A549 (cell line): ENCODE results near the gene TNIP2. TPM values are rescaled to one million over a fixed set of nuclear protein-coding genes. Genes with fewer than 3 reads are reported as not detected.
"Not testable (repeated sequence)": the region's sequence is repeated elsewhere in the genome, so short reads cannot be mapped to it uniquely, and the experiment has no call there.

Experiments used
- ATAC-seq, 2 experiments: fragments of 200-7000 bp in 1 of 2; fragments of >200 bp in 1 of 2; cut with Nextera tagmentation in 1 of 2; cut with Tn5 transposase in 1 of 2; 3 replicates each; pipeline versions ENCODE4 v1.8.0 to v1.9.1; 2018 to 2020; ENCODE audit warnings: mild to moderate bottlenecking in 1 of 2, moderate library complexity in 1 of 2
- CTCF ChIA-PET: fragments of 300-600 bp; sonication (Branson Sonifier 250); formaldehyde crosslinking; extraction: SDS; loops from one replicate; lab custom pipeline; 2021; ENCODE audit warnings: antibody characterized with exemption, inconsistent platforms; lab: Yijun Ruan, JAX
- POLR2A ChIA-PET: fragments of 350-600 bp; formaldehyde crosslinking; extraction: SDS; loops from one replicate; lab custom pipeline; 2021; ENCODE audit warnings: antibody characterized with exemption, inconsistent platforms; lab: Yijun Ruan, JAX
- DNase-seq, 2 experiments: peaks; one replicate each; pipeline versions ENCODE4 v3.0.0 to v3.0.0-alpha.2; 2011 to 2016; ENCODE audit warnings: low read depth in 1 of 2, low spot score in 1 of 2
- FAIRE-seq: peaks from 2 replicates; lab custom pipeline; 2011; peaks lifted over from hg19 to GRCh38; lab: Jason Lieb, UNC
- H3K27ac ChIP-seq, 2 experiments: fragments of >200 bp; sonication (Bioruptor Twin); formaldehyde crosslinking; 3 replicates each; pipeline ENCODE4 v1.5.1; 2016 to 2017
- H3K4me1 ChIP-seq: fragments of >200 bp; sonication (Bioruptor Twin); formaldehyde crosslinking; 3 replicates; pipeline ENCODE4 v1.6.1; 2016
- H3K4me2 ChIP-seq: fragments of >200 bp; sonication (Bioruptor Twin); formaldehyde crosslinking; 3 replicates; pipeline ENCODE4 v1.6.1; 2016
- H3K4me3 ChIP-seq: fragments of >200 bp; sonication (Bioruptor Twin); formaldehyde crosslinking; 3 replicates; pipeline ENCODE4 v1.5.1; 2016
- H3K9me3 ChIP-seq: fragments of >200 bp; sonication (Bioruptor Twin); formaldehyde crosslinking; 3 replicates; pipeline ENCODE4 v1.6.1; 2016
- ATOH8 ChIP-seq: fragments of 250-450 bp; sonication (Bioruptor Pico); IDR thresholded peaks from 2 replicates; pipeline ENCODE4 v1.5.0; 2020; ENCODE audit warnings: low read depth, mild to moderate bottlenecking, moderate library complexity
- CBX8 ChIP-seq: fragments of 200-600 bp; sonication (generic); IDR thresholded peaks from 2 replicates; pipeline ENCODE4 v1.6.1; 2016
- EHF ChIP-seq: fragments of 250-450 bp; sonication (Bioruptor Pico); IDR thresholded peaks from 2 replicates; pipeline ENCODE4 v1.5.0; 2020; ENCODE audit warnings: mild to moderate bottlenecking
- EP300 ChIP-seq, 2 experiments: fragments of >200 bp; sonication (Bioruptor Twin); formaldehyde crosslinking; IDR thresholded peaks; 2 replicates in 1 of 2; 3 replicates in 1 of 2; pipeline ENCODE4 v1.6.1; 2016 to 2017
- FOSL2 ChIP-seq, 2 experiments: fragments of 450-650 bp in 1 of 2; fragments of >200 bp in 1 of 2; sonication (Bioruptor Twin) in 1 of 2; formaldehyde crosslinking; IDR thresholded peaks; 2 replicates each; pipeline versions ENCODE4 v1.5.0 to v1.6.1; 2016 to 2020; ENCODE audit warnings: mild to moderate bottlenecking in 1 of 2, moderate library complexity in 1 of 2
- HDAC2 ChIP-seq: fragments of 200-600 bp; sonication (generic); IDR thresholded peaks from 2 replicates; pipeline ENCODE4 v1.6.1; 2016
- HMGXB4 ChIP-seq: fragments of 250-450 bp; sonication (Bioruptor Pico); IDR thresholded peaks from 2 replicates; pipeline ENCODE4 v1.5.0; 2021; ENCODE audit warnings: mild to moderate bottlenecking, moderate library complexity, borderline replicate concordance
- HOXB13 ChIP-seq: fragments of 250-450 bp; sonication (Bioruptor Pico); IDR thresholded peaks from 2 replicates; pipeline ENCODE4 v1.5.0; 2020; ENCODE audit warnings: low read depth, mild to moderate bottlenecking, moderate library complexity
- HOXB5 ChIP-seq: fragments of 250-450 bp; sonication (Bioruptor Pico); IDR thresholded peaks from 2 replicates; pipeline ENCODE4 v1.5.0; 2020; ENCODE audit warnings: mild to moderate bottlenecking, moderate library complexity
- KDM1A ChIP-seq: fragments of 200-600 bp; sonication (generic); IDR thresholded peaks from 2 replicates; pipeline ENCODE4 v1.6.1; 2016; ENCODE audit warnings: low read depth, mild to moderate bottlenecking
- MAFK ChIP-seq: fragments of 450-650 bp; IDR thresholded peaks from 2 replicates; pipeline ENCODE4 v1.6.1; 2014; ENCODE audit not compliant: partially characterized antibody
- MAZ ChIP-seq: fragments of 150-350 bp; IDR thresholded peaks from 2 replicates; pipeline ENCODE4 v1.6.1; 2014; ENCODE audit warnings: antibody characterized with exemption, low read depth, low read length, borderline replicate concordance
- MYC ChIP-seq: IDR thresholded peaks from 2 replicates; pipeline ENCODE4 v1.6.1; 2012; ENCODE audit warnings: mild to moderate bottlenecking, inconsistent platforms, low read length, improper control_type of control experiment, borderline replicate concordance
- NFE2L2 ChIP-seq: fragments of 150-350 bp; conservative IDR thresholded peaks from 2 replicates; pipeline ENCODE4 v1.6.1; 2014; ENCODE audit warnings: low read length
- NPAS2 ChIP-seq: fragments of 250-450 bp; sonication (Bioruptor Pico); IDR thresholded peaks from 2 replicates; pipeline ENCODE4 v1.8.0; 2022; ENCODE audit warnings: mild to moderate bottlenecking, moderate library complexity, borderline replicate concordance
- RAD21 ChIP-seq, 2 experiments: fragments of >200 bp in 1 of 2; sonication (Bioruptor Twin) in 1 of 2; formaldehyde crosslinking in 1 of 2; IDR thresholded peaks in 1 of 2; conservative IDR thresholded peaks in 1 of 2; 2 replicates in 1 of 2; 3 replicates in 1 of 2; pipeline ENCODE4 v1.6.1; 2012 to 2018; ENCODE audit warnings: inconsistent platforms in 1 of 2
- RCOR1 ChIP-seq: fragments of 150-350 bp; IDR thresholded peaks from 2 replicates; pipeline ENCODE4 v1.6.1; 2014; ENCODE audit warnings: antibody characterized with exemption, low read length, low read depth
- RFX5 ChIP-seq: fragments of 450-650 bp; IDR thresholded peaks from 2 replicates; pipeline ENCODE4 v1.7.1; 2014; ENCODE audit warnings: antibody characterized with exemption, mild to moderate bottlenecking, moderate library complexity
- RNF2 ChIP-seq: fragments of 200-600 bp; sonication (generic); IDR thresholded peaks from 2 replicates; pipeline ENCODE4 v1.6.1; 2016; ENCODE audit warnings: low read depth, mild to moderate bottlenecking, antibody characterized with exemption, moderate library complexity, borderline replicate concordance
- SMC3 ChIP-seq: fragments of >200 bp; sonication (Bioruptor Twin); formaldehyde crosslinking; IDR thresholded peaks from 3 replicates; pipeline ENCODE4 v1.6.1; 2018; ENCODE audit warnings: inconsistent platforms
- ZNF302 ChIP-seq: fragments of 250-450 bp; sonication (Bioruptor Pico); IDR thresholded peaks from 2 replicates; pipeline ENCODE4 v1.9.0; 2021; ENCODE audit warnings: inconsistent platforms, mild to moderate bottlenecking, moderate library complexity
- WGBS: methylation state at CpG from one replicate; pipeline ENCODE4 v1.1.6; 2017; ENCODE audit errors: missing lambda C conversion rate; 5-methylcytosine and 5-hydroxymethylcytosine counted together
- polyA plus RNA-seq, 4 experiments: library from polyadenylated mRNA; depleted of rRNA in 3 of 4; stranded (reverse); fragments of >200 nt; fragmentation: RNase III in 1 of 4; extraction: RNeasy Plus Mini Kit Qiagen cat#74134 plus additional on column Dnase treatment in 1 of 4; gene quantifications; 2 replicates in 3 of 4; 3 replicates in 1 of 4; pipeline ENCODE4 v1.2.3, GENCODE V29; 2011 to 2017
- TF ChIP-seq, protein P1 (sequence below): fragments of 450-650 bp; IDR thresholded peaks from 2 replicates; pipeline ENCODE4 v1.6.1; 2014; ENCODE audit warnings: antibody characterized with exemption
- TF ChIP-seq, protein P2 (sequence below): IDR thresholded peaks from 2 replicates; pipeline ENCODE4 v1.6.1; 2012

Gene TNIP2
- polyA plus RNA-seq, 2 of the 4 experiments (the other 2 are of a cell fraction): 20.0 to 27.9 TPM

DNA sequence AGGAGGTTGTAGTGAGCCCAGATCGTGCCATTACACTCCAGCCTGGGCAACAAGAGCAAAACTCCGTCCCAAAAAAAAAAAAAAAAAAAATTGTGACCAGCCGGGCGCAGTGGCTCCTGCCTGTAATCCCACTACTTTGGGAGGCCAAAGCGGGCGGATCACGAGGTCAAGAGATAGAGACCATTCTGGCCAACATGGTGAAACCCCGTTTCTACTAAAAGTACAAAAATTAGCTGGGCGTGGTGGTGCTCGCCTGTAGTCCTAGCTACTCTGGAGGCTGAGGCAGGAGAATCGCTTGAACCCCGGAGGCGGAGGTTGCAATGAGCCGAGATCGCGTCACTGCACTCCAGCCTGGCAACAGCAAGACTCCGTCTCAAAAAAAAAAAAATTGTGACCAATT lies 29.3 kb downstream of the TNIP2 start:
- ChIA-PET CTCF (interaction anchor here (1.0 kb wide), 1 partner anchor 37 kb away, joined by 3 read pairs; no protein-coding TSS in a partner anchor), POLR2A (interaction anchor here (0.7 kb wide), 1 partner anchor 21 kb away, joined by 6 read pairs; no protein-coding TSS in a partner anchor)
- DNase-seq, H3K4me1 ChIP-seq, ATAC-seq, FAIRE-seq, H3K4me2 ChIP-seq, H3K9me3 ChIP-seq, H3K27ac ChIP-seq, H3K4me3 ChIP-seq: not testable (repeated sequence)
- 90% methylated on average over 17 of the region's 17 CpGs for WGBS

GRCh38 chr4:2725380-2725779 lies 30.8 kb downstream of the TNIP2 start:
- Histone ChIP-seq H3K9me3 (no peaks in the 10 kb centered on the region), H3K27ac (no peak overlapping the region), H3K4me1 (no peaks in the 10 kb centered on the region), H3K4me2 (no peak overlapping the region), H3K4me3 (no peak overlapping the region)
- FAIRE-seq (no peak), DNase-seq (no peak), ATAC-seq (no peak)
- WGBS: 89% methylated on average over 4 of the region's 4 CpGs
- POLR2A ChIA-PET: interaction anchor here (0.6 kb wide), 1 partner anchor 572 kb away, joined by 11 read pairs; no protein-coding TSS in a partner anchor
- TF ChIP-seq MAFK (no peak), EHF (no peak), CBX8 (no peak), HOXB5 (CRISPR knock-in tag) (no peak), MAZ (no peak), NPAS2 (CRISPR knock-in tag) (no peak), HOXB13 (CRISPR knock-in tag) (no peak), ZNF302 (CRISPR knock-in tag) (no peak), RFX5 (no peak), MYC (no peak), RAD21 (conservative IDR thresholded peaks at IDR 0.05 in 1 of 2, IDR thresholded peaks at IDR 0.05 in 1 of 2) (no peak)
- TF ChIP-seq, protein P1, sequence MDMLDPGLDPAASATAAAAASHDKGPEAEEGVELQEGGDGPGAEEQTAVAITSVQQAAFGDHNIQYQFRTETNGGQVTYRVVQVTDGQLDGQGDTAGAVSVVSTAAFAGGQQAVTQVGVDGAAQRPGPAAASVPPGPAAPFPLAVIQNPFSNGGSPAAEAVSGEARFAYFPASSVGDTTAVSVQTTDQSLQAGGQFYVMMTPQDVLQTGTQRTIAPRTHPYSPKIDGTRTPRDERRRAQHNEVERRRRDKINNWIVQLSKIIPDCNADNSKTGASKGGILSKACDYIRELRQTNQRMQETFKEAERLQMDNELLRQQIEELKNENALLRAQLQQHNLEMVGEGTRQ: no peak
- CTCF ChIA-PET: interaction anchor here (0.7 kb wide), 1 partner anchor 242 kb away, joined by 3 read pairs; no protein-coding TSS in a partner anchor

DNA sequence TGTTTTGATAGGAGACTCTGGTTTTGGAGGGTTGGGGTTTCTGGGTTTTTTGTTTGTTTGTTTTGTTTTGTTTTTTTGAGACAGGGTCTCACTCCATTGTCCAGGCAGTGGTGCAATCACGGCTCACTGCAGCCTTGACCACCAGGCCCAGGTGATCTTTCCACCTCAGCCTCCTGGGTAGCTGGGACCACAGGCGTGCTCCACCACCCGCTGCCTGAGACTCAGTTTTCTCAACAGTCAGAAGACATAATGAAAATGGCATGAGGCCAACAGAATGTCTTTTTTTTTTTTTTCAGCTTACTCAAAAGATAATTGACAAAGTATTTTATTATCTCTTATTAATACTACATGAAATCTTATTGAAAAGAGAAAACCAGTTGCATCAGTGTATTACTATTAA lies 32.4 kb downstream of the TNIP2 start:
- Histone ChIP-seq H3K4me1 (no peaks in the 10 kb centered on the region), H3K27ac (no peak overlapping the region), H3K4me3 (no peak overlapping the region), H3K4me2 (no peak overlapping the region), H3K9me3 (no peaks in the 10 kb centered on the region)
- ChIA-PET POLR2A (interaction anchor here (0.6 kb wide), 1 partner anchor 571 kb away, joined by 4 read pairs; no protein-coding TSS in a partner anchor), CTCF (no interaction called here)
- WGBS: 87% methylated on average over 3 of the region's 3 CpGs
- ATAC-seq (no peak), DNase-seq (no peak), FAIRE-seq (no peak)
- no peak for TF ChIP-seq MAZ
- no peak for TF ChIP-seq KDM1A
- TF ChIP-seq ATOH8: no peak
- TF ChIP-seq HMGXB4: no peak
- no peak for TF ChIP-seq RCOR1
- TF ChIP-seq RAD21 (conservative IDR thresholded peaks at IDR 0.05 in 1 of 2, IDR thresholded peaks at IDR 0.05 in 1 of 2): no peak
- TF ChIP-seq, protein P2, sequence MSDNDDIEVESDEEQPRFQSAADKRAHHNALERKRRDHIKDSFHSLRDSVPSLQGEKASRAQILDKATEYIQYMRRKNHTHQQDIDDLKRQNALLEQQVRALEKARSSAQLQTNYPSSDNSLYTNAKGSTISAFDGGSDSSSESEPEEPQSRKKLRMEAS: no peak
- TF ChIP-seq FOSL2 (IDR thresholded peaks at IDR 0.05): no peak
- no peak for TF ChIP-seq FOSL2 (CRISPR knock-in tag; IDR thresholded peaks at IDR 0.05)
- no peak for TF ChIP-seq NFE2L2
- no peak for TF ChIP-seq NPAS2 (CRISPR knock-in tag)
- no peak for TF ChIP-seq RNF2
- TF ChIP-seq HDAC2: no peak
- TF ChIP-seq SMC3: no peak
- TF ChIP-seq EP300 (IDR thresholded peaks at IDR 0.05): no peak
